HG03060 (cell line): ENCODE data around the gene ACBD7.

Experiments
- ATAC-seq: cut with Tn5 transposase; IDR thresholded peaks from one replicate; pipeline ENCODE4 v1.9.1; 2021; ENCODE audit warnings: low read depth, moderate number of reproducible peaks; ENCODE audit not compliant: unreplicated experiment

Gene ACBD7

GRCh38 chr10:15088428-15089261, at the start of gene ACBD7:
Gene ACBD7 (minus strand): TSS chr10:15088776. CDS start chr10:15088728, 48 bp downstream.
- peak; percentile 74 for ATAC-seq

DNA sequence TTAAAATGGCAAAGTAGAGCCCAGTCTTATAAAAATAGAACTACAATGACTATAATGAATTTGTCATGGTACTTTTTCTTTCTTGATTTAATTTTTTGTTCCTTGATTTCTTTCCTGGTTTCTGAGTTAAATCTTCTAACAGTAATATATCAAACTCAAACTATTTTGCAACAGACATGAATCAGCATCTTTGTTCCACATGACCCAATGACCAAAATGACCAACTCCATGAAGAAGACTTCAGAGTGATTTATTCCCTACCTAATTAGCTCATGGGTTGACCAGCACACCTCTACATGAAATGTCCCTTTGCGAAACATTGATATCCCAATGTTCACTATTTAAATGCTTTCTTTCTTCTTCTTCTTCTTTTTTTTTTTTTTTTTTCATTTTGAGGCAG, 49.1 kb upstream of the ACBD7 start:
- no peak for ATAC-seq

DNA sequence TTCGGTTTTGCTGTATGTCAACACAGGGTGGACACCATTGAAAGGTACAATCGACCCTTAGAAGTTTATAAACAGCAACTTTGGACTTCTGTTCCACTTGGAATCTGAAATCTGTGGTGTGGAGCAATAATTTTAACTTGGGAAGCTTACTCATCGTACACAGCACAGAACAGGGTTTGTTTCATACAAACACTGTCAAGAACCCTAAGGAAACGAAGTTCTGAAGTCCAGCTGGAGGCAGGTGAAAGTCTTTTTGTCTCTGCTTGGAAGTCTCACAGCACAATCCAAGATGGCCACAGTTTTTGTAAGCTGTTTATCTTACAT, 48.4 kb upstream of the ACBD7 start:
- ATAC-seq = no peak

GRCh38 chr10:15136129-15137035, 47.8 kb upstream of the ACBD7 start:
- ATAC-seq = no peak

DNA sequence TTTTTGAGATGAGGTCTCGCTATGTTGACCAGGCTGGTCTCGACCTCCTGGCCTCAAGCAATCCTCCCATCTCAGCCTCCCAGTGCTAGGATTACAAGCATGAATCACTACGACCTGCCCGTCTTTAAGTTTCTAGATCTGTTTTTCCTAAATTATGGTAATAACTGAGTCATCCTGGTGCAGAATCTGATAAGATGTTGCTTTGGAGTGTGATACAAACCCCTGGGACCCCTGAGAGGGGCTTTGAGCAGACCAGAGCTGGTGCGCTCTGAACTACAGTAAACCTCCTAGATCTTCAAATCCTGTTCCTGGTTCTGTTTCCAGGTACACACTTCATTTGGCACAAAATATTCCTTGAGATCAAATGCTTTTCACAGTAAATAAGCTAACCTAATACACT, 42.8 kb upstream of the ACBD7 start:
- no peak for ATAC-seq

- ATAC-seq = no peak
Measured at GRCh38 chr10:15124908-15125307, 36.3 kb upstream of the ACBD7 start.

DNA sequence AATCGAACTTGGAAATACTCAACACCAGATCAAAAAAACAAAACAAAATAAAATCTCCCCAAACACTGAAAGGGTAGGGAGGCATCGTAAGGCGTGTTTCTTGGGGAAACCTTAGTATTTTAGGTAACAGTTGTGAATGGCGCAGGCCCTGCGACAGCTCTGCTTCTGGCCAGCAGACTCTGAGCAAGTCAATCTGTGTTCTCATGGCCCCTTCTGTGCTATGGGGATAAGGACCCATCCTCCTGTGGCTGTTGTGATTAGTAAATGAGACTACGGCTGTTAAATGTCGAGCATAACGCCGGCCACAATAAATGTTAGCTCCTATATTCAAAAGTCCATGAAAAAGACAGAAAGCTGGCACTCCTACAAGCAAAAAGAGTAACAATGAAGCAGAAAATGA, 35.6 kb upstream of the ACBD7 start:
- ATAC-seq = no peak

- no peak for ATAC-seq
Measured at GRCh38 chr10:15123749-15124184, 35.2 kb upstream of the ACBD7 start.

- peak; percentile 77 for ATAC-seq
Measured at GRCh38 chr10:15122477-15123030, 34.0 kb upstream of the ACBD7 start.

DNA sequence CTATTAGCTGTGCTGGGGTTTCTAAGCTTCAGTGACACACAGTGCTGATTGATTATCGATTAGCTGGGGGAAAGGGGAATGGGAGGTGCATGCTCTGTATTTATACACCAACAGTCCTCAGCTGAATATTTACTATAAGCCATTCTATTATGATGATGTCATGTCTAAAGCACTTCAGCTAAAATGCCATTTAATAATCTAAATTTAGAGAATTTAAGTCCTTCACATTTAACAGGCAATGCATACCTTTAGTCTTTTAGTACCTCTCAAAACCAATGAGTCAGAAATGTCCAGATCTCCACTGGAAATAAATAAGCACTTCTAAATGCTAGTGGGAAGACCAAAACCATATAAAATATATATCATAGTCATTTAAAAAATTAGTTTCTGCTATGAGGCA, 33.1 kb upstream of the ACBD7 start:
- ATAC-seq = no peak

DNA sequence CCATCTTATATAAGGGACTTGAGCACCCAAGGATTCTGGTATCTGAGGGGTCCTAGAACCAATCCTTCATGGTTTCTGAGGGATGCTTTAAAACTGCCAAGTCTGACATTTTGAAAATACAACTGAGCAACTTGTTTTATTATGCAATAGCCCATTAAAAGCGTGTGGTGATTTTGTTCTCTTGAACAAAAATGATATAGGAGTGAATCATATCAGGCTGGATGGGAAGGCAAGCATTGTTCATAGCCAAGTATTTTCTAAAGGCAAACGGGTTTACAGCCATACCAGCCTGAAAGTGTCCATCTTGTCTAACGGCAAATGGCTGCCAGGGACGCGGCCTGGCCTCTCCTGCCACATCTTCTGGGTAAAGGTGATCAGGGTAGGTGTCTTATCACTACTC, 31.9 kb upstream of the ACBD7 start:
- no peak for ATAC-seq

DNA sequence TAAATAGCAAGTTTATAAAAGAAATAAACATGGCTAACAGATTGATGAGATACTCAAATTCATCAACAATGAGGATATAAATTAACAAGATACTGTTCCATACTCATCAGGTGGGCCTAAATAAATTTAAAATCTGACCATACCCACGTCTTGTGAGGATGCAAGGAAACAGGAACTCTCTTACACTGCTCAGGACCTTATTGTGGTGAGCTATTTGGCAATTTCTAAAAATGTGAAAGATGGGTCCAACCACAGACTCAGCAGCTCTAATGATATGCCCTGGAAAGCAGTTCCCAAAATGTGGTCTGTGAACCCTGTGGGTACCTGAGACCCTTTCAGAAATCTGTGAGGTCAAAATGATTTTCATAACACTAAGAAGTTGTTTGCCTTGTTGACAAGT, 30.0 kb upstream of the ACBD7 start:
- ATAC-seq = no peak

- ATAC-seq = no peak
Measured at GRCh38 chr10:15116225-15116624, 27.6 kb upstream of the ACBD7 start.

- ATAC-seq = no peak
Measured at GRCh38 chr10:15113766-15114165, 25.2 kb upstream of the ACBD7 start.

DNA sequence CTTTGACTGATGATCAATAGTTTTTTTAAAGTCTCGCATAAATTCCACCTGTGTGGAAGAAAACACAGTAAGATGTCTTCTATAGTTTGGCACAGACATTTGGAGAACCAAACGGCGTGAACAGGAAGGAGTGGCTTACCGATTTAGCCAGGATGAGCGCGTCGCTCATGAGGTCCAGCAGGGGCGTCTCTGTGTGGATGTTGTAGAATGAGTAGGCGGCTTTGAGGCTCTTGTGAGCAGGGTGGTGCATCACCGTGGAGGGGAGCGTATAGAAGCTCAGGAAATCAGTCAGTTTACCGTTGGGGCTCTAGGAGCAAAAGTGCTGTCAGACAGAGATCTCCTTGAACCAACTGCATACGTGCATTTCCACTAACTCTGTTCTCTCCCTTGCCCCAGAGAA, 24.1 kb upstream of the ACBD7 start:
- ATAC-seq = no peak

- no peak for ATAC-seq
Measured at GRCh38 chr10:15106352-15107013, 17.9 kb upstream of the ACBD7 start.

DNA sequence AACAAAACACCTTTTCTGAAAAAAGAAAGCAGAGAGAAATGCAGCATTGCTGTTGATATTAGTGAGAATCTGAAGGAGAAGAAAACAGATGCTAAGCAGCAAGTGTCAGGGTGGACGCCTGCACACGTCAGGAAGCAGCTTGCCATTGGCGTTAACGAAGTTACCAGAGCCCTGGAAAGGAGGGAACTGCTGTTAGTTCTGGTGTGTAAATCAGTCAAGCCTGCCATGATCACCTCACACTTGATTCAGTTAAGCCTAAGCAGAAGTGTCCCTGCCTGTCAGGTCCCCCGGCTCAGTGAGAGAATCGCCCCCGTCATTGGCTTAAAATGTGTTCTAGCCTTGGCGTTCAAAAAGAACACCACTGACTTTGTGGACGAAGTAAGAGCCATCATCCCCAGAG, 14.9 kb upstream of the ACBD7 start:
- no peak for ATAC-seq

DNA sequence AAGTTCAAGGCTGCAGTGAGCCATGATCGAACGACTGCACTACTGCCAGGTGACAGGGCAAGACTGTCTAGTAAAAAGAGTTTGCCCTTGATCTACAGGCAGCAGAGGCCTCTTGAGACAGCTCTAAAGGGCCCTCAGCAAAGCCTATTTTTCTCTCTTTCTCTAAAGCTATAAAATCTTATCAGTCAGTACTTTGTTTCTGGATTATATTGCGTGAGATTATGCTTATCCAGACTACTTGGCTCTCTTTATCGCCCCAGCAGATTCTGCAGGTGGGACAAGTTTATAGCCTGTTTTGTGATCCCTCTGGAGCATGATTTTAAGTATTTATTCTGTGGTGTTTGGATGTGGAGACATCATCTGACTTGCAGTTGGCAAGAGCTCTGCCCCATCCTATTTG, 11.3 kb upstream of the ACBD7 start:
- ATAC-seq = no peak

DNA sequence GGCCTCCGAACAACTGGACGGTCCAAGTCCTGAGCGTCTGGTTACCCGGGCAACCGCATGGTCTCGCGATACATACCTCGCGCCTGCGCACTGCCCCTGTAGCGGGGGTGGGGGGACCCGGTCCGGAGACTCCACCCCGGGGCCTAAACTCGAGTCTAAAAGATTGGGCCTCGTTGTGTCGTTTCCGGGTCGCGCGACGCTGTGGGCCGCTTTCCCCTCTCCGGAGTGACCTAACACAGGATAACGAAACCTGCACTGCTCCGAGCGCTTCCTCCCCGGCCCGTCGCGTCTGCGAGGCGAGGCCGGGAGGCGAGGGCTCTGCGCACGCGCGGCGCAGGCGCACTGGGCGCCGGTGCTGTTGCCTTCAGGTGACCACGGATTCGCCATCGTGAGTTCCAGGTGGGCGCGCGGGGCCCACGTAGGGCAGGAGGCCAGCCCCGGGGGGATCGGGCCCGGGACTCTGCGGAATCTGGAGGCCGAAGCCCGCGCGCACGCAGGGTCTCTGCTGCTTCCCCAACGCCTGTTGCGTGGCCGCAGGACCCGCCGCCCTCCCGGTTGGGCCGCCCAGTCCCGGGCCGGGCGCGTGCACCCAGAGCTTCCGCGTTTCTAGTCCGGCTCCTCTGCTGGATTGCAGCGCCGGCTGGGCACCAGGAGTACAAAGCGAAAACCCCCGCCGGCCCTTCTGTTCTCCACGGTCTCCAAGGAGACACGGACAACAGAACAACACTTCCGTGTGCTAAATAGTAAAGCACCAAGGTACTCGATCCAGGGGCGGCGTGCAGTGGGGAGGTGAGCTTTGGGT, 8.6 kb upstream of the ACBD7 start, which contains the start of gene RPP38:
Gene RPP38, plus strand, starts transcription at position 345 of the 802 bp plus-strand sequence. CDS start 5,960 bp downstream, outside the sequence.
- ATAC-seq = peak; percentile 72

GRCh38 chr10:15096661-15097010, 8.1 kb upstream of the ACBD7 start:
- ATAC-seq = no peak
